A204.1 (cell line): ENCODE results near the gene LY86.

ENCODE experiments used
- FAIRE-seq: peaks from 2 replicates; lab custom pipeline; 2012; peaks lifted over from hg19 to GRCh38; lab: Jason Lieb, UNC

Gene LY86

GRCh38 chr6:6570929-6571671 lies 17.4 kb upstream of the LY86 start:
- no peak for FAIRE-seq

- no peak for FAIRE-seq
These were observed 13.4 kb upstream of the LY86 start for GRCh38 chr6:6575143-6575542.

- no peak for FAIRE-seq
These were observed 10.8 kb upstream of the LY86 start for GRCh38 chr6:6577735-6578134.

DNA sequence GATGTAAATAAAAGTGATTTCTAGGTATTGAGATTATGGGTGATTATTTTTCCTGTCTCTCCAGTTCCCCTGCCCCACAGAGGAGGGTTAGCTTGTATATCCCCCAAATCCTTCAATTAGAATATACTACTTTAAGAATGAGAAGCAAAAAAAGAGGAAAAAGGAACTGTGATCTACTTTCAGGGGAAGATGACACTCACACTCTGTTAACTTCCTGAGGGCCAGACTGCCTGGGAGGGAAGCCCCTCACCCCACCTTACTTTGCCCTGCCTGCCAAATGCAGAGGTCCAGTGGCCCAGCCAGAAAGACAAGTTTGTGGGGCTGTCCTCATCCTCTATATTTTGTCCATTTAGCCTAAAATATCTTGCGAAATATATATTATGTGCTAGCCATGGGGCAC lies 9.2 kb upstream of the LY86 start:
- no peak for FAIRE-seq

DNA sequence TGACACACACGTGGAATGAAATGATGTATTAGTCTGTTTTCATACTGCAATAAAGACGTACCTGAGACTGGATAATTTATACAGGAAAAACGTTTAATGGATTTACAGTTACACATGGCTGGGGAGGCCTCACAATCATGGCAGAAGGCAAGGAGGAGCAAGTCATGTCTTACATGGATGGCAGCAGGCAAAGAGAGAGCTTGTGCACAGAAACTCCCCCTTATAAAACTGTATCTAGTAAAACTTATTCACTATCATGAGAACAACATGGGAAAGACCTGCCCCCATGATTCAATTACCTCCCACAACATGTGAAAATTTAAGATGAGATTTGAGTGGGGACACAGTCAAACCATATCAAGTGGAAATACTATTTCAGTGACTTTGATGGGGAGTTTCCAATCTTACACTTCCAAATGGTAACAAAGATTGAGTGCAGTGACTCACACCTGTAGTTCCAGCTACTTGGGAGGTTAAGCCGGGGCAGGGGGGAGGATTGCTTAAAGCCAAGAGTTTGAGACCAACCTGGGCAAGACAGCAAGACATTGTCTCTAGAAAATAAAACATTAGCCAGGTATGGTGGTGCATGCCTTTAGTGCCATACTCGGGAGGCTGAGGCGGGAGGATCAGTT lies 8.2 kb upstream of the LY86 start:
- FAIRE-seq: no peak

DNA sequence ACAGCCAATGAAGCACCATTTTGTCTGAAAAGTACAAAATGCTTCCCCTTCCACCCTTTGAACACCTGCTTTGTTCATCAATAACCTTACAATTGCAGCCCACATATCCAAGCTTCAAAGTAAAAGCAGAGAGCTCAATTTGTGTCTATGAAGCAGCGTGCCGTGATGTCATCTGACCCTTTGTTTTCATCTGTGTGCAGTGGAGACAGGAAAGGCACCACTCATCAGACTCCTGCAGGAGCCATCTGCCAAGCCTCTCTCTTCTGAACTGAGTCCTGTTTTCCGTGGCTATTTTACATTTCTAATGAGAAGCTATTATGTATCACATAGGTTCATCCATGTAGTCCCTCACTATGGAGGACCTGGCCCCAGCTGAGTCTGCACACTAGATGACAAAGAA lies 7.5 kb upstream of the LY86 start:
- no peak for FAIRE-seq

DNA sequence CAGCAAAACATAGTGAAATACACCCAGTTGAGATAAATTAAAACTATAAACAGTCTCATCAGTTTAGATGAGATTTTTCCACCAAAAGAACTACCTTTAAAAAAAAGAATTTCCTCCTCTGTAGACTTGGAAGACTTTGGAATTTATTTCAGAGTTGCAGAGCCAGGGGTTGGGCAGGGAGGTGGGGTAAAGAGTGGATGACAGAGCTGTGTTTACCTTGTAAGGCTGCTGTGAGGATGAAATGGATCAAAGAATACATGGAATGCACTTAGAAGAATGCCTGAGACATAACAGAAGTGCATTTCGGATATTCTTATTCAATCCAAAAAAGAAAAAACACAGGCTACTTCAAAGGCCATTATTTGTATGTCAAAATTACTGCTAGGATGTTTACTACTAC lies 6.4 kb upstream of the LY86 start:
- no peak for FAIRE-seq

GRCh38 chr6:6583836-6584235 lies 4.7 kb upstream of the LY86 start:
- no peak for FAIRE-seq

DNA sequence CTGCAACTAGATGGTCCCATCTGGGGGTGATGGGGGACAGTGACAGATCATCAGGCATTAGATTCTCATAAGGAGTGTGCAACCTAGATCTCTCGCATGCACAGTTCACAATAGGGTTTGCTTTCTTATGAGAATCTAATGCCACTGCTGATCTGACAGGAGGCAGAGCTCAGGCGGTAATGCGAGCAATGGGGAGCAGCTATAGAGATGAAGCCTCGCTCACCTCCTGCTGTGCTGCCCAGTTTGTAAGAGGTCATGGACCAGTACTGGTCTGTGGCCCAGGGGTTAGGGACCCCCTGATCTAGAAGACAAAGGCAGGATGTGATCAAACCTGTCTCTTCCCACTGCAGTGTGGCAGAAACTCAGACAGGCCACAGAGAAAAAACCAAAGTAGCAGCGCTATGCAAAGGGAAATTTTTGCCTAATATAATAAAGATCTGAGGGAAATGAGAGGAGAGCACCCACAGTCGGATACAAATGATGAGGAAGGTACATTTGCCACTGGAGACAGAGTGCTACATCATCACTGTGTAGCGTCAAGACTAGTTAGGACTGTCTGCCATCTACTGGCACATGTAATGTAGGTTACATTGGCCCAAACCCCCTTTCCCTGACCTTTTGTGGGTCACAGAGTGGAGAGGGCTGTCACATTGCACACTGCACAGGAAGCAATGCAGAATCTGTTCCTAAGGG lies 4.1 kb upstream of the LY86 start:
- no peak for FAIRE-seq

DNA sequence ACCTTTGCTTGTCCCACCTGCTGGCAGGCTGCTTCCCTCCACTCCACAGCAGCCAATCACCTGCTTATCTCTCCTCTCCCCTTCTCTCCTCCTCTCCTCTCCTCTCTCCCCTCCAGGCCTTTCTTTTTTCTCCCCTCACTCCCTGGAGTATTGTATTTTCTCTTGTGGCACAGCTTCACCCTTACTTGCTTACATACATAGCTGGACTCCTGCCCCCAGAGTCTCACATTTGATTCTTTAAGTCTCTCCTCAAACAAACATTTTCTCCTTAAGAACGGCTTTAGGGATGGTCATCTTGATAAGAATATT lies 3.6 kb upstream of the LY86 start:
- FAIRE-seq: no peak

DNA sequence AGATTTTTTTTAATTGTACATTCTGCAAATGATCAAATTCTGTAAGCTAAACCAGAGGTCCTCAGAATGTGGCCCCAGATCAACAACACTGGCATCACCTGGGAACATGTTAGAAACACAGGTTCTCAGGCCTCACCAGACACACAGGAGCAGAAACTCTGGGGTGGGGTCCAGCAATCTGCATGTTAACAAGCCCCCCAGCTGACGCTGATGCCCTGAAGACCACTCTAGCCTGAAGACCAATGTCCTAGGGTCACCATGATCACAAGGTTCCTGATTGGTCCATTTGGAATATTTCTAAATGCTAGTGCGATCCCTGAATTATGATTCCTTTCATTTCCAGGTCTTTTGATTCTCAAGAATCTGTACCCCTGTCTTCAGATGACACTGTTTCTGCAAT lies 2.4 kb upstream of the LY86 start:
- no peak for FAIRE-seq

DNA sequence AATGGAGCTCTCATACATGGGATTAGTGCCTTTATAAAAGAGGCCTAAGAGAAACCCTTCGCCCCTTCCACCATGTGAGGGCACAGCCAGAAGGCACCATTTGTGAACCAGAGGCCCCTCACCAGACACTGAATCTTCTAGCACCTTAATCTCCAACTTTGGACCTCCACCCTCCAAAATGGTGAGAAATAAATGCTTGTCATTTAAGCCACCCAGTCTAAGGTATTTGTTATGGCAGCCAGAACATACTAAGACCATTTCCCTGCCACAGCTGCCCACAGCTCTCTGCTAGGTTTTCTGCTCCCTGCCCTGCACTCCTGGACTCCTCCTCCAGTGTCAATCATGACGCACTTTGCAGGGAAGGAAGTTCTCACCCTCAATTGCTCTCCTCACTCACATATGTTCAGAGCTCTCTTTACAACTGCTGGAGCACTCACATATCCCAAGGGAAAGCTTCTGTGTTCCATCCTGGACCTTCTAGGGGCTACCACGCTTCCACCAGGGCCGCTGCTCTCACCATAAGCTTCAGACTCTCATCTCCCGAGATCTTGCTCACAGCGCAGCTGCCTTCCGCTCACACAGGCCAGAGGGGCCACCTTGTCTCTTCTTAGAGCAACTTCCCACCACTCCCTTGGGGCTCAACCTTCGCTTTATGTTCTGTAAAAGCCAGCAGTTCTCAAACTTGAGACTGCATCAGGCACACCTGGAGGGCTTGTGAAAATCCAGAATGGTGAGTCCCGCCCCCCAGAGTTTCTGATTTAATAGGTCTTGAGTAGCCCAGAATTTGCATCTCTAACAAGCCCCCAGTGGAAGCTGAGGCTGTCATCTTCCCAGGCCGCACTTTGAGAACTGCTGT lies 1.6 kb upstream of the LY86 start:
- FAIRE-seq: no peak

DNA sequence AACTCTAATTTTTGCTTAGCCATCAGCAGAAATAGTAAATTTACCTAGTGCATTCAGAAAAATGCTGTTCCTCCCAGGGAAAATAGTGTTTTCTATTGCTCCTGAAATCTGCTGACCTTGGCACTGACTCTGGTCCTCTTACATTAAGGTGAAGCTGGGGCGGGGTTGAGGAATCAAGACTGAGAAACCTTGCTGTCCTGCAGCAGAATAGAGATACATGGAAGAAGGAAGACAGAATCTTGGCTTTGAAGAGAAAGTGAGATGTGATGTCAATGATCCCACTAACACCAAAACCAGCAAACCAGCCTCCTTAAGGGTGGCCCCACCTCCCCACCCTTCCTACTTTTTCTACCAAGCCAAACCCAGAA lies 840 bp upstream of the LY86 start:
- FAIRE-seq: no peak

- FAIRE-seq: no peak
These were observed 597 bp downstream of the LY86 start for GRCh38 chr6:6588924-6589709.

- no peak for FAIRE-seq
These were observed 2.0 kb downstream of the LY86 start for GRCh38 chr6:6590530-6590929.

- FAIRE-seq: no peak
These were observed 3.4 kb downstream of the LY86 start for GRCh38 chr6:6591778-6592465.

DNA sequence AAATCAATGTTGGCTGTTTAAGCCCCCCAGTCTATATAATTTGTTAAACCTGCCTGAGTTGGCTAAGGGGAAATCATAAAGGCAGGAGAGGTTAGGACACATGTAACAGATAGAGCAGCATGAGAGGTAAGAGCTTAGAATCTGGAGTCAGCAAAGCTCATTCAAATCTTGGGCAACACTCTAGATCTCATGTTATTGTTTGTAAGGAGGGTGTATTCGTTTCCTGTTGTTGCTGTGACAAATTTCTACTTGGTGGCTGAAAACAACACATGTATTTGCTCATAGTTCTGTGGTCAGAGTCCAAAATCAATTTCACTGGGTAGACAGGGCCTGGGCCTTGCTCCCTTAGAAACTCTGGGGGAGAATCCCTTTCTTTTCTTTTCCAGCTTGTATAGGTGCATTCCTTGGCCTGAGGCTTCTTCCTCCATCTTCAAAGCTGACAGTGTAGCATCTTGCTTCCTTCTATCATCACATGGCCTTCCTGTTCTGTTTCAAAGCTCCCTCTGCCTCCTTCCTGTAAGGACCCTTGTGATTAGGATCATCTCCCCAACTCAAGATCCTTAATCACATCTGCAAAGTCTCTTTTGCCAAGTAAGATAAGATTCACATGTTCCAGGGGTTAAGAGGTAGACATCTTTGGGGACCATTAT lies 4.4 kb downstream of the LY86 start:
- no peak for FAIRE-seq

- no peak for FAIRE-seq
These were observed 5.4 kb downstream of the LY86 start for GRCh38 chr6:6593867-6594468.

- FAIRE-seq: no peak
These were observed 6.5 kb downstream of the LY86 start for GRCh38 chr6:6595025-6595424.

DNA sequence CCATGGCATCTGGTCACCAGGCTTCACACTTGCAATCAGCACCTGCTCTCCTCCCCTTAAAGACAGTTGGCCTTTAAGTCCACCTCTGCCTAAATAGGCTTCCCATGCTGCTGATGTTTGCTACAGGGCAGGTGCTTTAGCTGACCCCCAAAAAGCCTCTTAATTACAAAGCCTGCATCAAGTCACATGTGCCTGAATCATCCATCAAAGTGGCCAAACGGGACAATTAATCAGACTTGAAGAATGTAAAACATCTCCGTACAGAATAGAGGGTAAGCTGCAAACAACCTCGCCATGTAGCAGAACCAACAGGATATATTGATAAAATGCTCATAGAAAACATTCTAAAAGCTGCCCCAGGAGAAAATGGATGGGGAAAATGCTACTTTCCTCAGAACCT lies 7.4 kb downstream of the LY86 start:
- FAIRE-seq: no peak
